Ishikawa (cell line): ENCODE results near the gene ATG16L1.

Experiments used
- CEBPB ChIP-seq: IDR thresholded peaks from 2 replicates; pipeline ENCODE4 v1.6.1; 2012
- EGR1 ChIP-seq: IDR thresholded peaks from 2 replicates; pipeline ENCODE4 v1.6.1; 2012
- EP300 ChIP-seq: IDR thresholded peaks from 2 replicates; pipeline ENCODE4 v1.6.1; 2012; ENCODE audit warnings: borderline replicate concordance
- FOXM1 ChIP-seq: IDR thresholded peaks from 2 replicates; pipeline ENCODE4 v1.6.1; 2012; ENCODE audit warnings: low read depth, borderline replicate concordance
- RAD21 ChIP-seq: IDR thresholded peaks from 2 replicates; pipeline ENCODE4 v1.6.1; 2012; ENCODE audit warnings: low read depth
- ZBTB7A ChIP-seq: IDR thresholded peaks from 2 replicates; pipeline ENCODE4 v1.6.1; 2012; ENCODE audit warnings: low read depth

DNA sequence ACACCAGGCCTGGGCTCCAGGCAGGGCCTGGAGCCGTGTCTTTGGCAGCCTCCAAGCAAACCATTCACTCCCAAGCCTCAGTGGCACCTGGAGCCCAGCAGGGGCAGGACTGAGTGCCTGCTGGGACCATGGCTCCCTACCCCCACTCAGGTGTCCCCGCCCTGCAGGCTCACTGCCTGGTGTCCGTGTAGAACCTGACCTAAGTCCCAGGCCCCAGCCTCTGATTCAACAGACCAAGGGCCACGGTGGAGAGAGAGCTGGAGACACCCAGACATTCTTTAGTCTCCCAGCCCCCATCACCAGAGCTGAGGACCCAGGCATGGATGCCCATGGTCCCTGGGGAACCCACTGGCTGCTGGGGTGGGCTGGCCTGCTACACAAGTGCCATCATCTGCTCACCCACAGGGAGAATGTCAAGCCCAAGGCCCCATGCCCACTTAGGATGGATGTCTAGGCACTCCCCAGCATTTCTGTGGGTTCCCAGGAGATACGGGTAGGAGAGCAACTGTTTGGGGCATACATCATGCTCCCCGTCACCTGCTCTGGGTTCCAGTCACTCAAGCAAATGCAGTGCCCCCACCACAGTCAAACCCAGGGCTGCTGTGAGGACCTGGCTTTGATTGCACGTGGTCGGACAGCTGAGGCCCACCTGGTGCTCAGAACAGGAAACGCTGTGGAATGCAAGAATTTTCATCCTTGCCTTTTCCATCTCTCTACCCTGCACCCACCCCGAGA is 42.9 kb upstream of the ATG16L1 start:
- TF ChIP-seq ZBTB7A (no peak), EP300 (no peak; the same call in 1 of the 2 replicates), CEBPB (no peak), FOXM1 (no peak), RAD21 (peak; percentile 8; the same call in 1 of the 2 replicates), EGR1 (no peak)
